K562 (cell line): ENCODE results near the gene ALDH18A1. TPM values are rescaled to one million over a fixed set of nuclear protein-coding genes. Genes with fewer than 3 reads are reported as not detected.

Source experiments
- ATAC-seq: fragments of 200-7000 bp; cut with Tn5 transposase; 3 replicates; pipeline ENCODE4 v1.9.1; 2020; ENCODE audit warnings: moderate library complexity
- BruUV-seq: library from RNA; stranded (reverse); fragments of 400-500 nt; replicated peaks from 2 replicates; lab custom pipeline; 2021; lab: Mats Ljungman, UMichigan
- CTCF ChIA-PET: fragments of 300-600 bp; formaldehyde crosslinking; extraction: SDS; loops from one replicate; lab custom pipeline; 2021; ENCODE audit warnings: low intra/inter-chr PET ratio; lab: Yijun Ruan, JAX
- POLR2A ChIA-PET: fragments of 300-600, 350-650 bp; sonication (Branson Sonifier 250); formaldehyde crosslinking; extraction: SDS; loops from one replicate; lab custom pipeline; 2021; ENCODE audit warnings: antibody characterized with exemption, inconsistent platforms; lab: Yijun Ruan, JAX
- DNase-seq, 4 experiments: peaks; one replicate each; pipeline versions ENCODE4 v3.0.0 to v3.0.0-alpha.2; 2011 to 2018; ENCODE audit warnings: low spot score in 3 of 4, mixed read lengths in 3 of 4; ENCODE audit errors: extremely low read depth in 1 of 4
- FAIRE-seq: peaks from 2 replicates; lab custom pipeline; 2011; peaks lifted over from hg19 to GRCh38; lab: Jason Lieb, UNC
- H2AFZ ChIP-seq: 2 replicates; pipeline ENCODE4 v1.6.0; 2011; ENCODE audit warnings: low read depth, low read length, control low read depth, inconsistent platforms
- H3K27ac ChIP-seq: fragments of 200-600 bp; 3 replicates; pipeline ENCODE4 v1.8.0; 2011; ENCODE audit warnings: low read depth, mild to moderate bottlenecking, control low read depth, inconsistent platforms, low read length, moderate library complexity, mixed read lengths; ENCODE audit errors: extremely low read depth
- H3K27me3 ChIP-seq, 2 experiments: fragments of 300-600 bp in 1 of 2; 2 replicates in 1 of 2; 3 replicates in 1 of 2; pipeline versions ENCODE4 v1.6.0 to v1.8.0; 2011; ENCODE audit warnings: inconsistent platforms in 2 of 2, low read length in 2 of 2, mild to moderate bottlenecking in 1 of 2, mixed read lengths in 1 of 2, moderate library complexity in 1 of 2; ENCODE audit not compliant: control insufficient read depth in 2 of 2, insufficient read depth in 2 of 2
- H3K36me3 ChIP-seq: fragments of 300-600 bp; 3 replicates; pipeline ENCODE4 v1.8.0; 2011; ENCODE audit warnings: mild to moderate bottlenecking, low read length, inconsistent platforms; ENCODE audit not compliant: control insufficient read depth, insufficient read depth
- H3K4me1 ChIP-seq, 2 experiments: fragments of 200-600 bp in 1 of 2; replicated peaks in 1 of 2; 2 replicates in 1 of 2; 3 replicates in 1 of 2; pipeline versions ENCODE4 v1.5.1 to v1.8.0; 2011; ENCODE audit warnings: inconsistent platforms in 2 of 2, low read length in 2 of 2, mild to moderate bottlenecking in 1 of 2, mixed read lengths in 1 of 2, moderate library complexity in 1 of 2; ENCODE audit not compliant: control insufficient read depth in 2 of 2, insufficient read depth in 2 of 2
- H3K4me2 ChIP-seq: 2 replicates; pipeline ENCODE4 v1.6.1; 2011; ENCODE audit warnings: low read length, control low read depth, inconsistent platforms, mixed read lengths; ENCODE audit not compliant: insufficient read depth
- H3K4me3 ChIP-seq: fragments of 200-600 bp; sonication (generic), shearing (Covaris generic); 2 replicates; pipeline ENCODE4 v1.5.1; 2016; ENCODE audit warnings: control low read depth, inconsistent platforms
- H3K79me2 ChIP-seq: fragments of 200-600 bp; 3 replicates; pipeline ENCODE4 v1.8.0; 2011; ENCODE audit warnings: low read length, inconsistent platforms; ENCODE audit not compliant: control insufficient read depth, insufficient read depth
- H3K9ac ChIP-seq, 2 experiments: 2 replicates each; pipeline versions ENCODE4 v1.6.0 to v1.6.1; 2011; ENCODE audit warnings: low read depth in 2 of 2, low read length in 2 of 2, control low read depth in 1 of 2, inconsistent platforms in 1 of 2, mild to moderate bottlenecking in 1 of 2, mixed read lengths in 1 of 2; ENCODE audit not compliant: insufficient read depth in 1 of 2
- H3K9me1 ChIP-seq: one replicate; pipeline ENCODE4 v1.6.0; 2011; ENCODE audit warnings: inconsistent platforms, mild to moderate bottlenecking, low read length, moderate library complexity; ENCODE audit not compliant: control insufficient read depth, insufficient read depth
- H3K9me3 ChIP-seq: replicated peaks from 2 replicates; pipeline ENCODE4 v1.5.1; 2011; ENCODE audit warnings: low read depth, low read length, inconsistent platforms; ENCODE audit not compliant: control insufficient read depth, insufficient read depth
- H4K20me1 ChIP-seq: replicated peaks from 2 replicates; pipeline ENCODE4 v1.6.1; 2011; ENCODE audit warnings: low read length, inconsistent platforms, mixed read lengths; ENCODE audit not compliant: control insufficient read depth, insufficient read depth
- CHAMP1 ChIP-seq: fragments of 450-650 bp; IDR thresholded peaks from 2 replicates; pipeline ENCODE4 v1.6.1; 2016; ENCODE audit warnings: mild to moderate bottlenecking
- FUS ChIP-seq: fragments of 200-400 bp; formaldehyde crosslinking; optimal IDR thresholded peaks from 2 replicates; pipeline ENCODE3; 2017; ENCODE audit warnings: low read depth, low read length
- RAD51 ChIP-seq: fragments of 450-650 bp; IDR thresholded peaks from 2 replicates; pipeline ENCODE4 v1.7.1; 2016; ENCODE audit warnings: low read depth, mild to moderate bottlenecking, borderline replicate concordance
- ZNF696 ChIP-seq: fragments of 250-450 bp; sonication (Bioruptor Pico); conservative IDR thresholded peaks from 2 replicates; pipeline ENCODE4 v1.4.0; 2020; ENCODE audit warnings: mild to moderate bottlenecking, moderate library complexity
- WGBS: fragments of 100-300 bp; shearing (Covaris generic); methylation state at CpG from one replicate; pipeline ENCODE4 v1.1.6; 2016; ENCODE audit warnings: low coverage, mixed read lengths; ENCODE audit not compliant: insufficient coverage; ENCODE audit errors: missing lambda C conversion rate; 5-methylcytosine and 5-hydroxymethylcytosine counted together
- in situ Hi-C: fragments of 300-500 bp; cut with MboI; formaldehyde crosslinking; loops from 4 replicates; pipeline ENCODE4 v1.15.0; 2018; ENCODE audit warnings: inconsistent platforms, mixed read lengths
- intact Hi-C: fragments of 100-400 bp; cut with micrococcal nuclease; formaldehyde crosslinking; loops from 2 replicates; pipeline ENCODE4 v1.14.2; 2022
- polyA plus RNA-seq, 8 experiments: library from polyadenylated mRNA; depleted of rRNA in 4 of 8; stranded (reverse) in 5 of 8; unstranded in 3 of 8; fragments of >200 nt; fragmentation: Nextera tagmentation in 2 of 8; fragmentation: Illumina TruSeq in 1 of 8; extraction: Ambion mirVana in 2 of 8; extraction: Trizol in 1 of 8; gene quantifications; 2 replicates each; pipeline versions ENCODE4 v1.2.1 to v1.2.3, GENCODE V29; 2011 to 2014; ENCODE audit warnings: inconsistent platforms in 1 of 8, missing spikeins in 1 of 8
- total RNA-seq, 7 experiments: library from RNA; depleted of rRNA in 6 of 7; stranded (reverse); fragments of >200 nt in 6 of 7; fragmentation: Illumina TruSeq in 2 of 7; extraction: Trizol in 2 of 7; gene quantifications; 2 replicates each; pipeline versions ENCODE4 v1.2.1 to v1.2.3, GENCODE V29; 2011 to 2021; ENCODE audit warnings: low replicate concordance in 1 of 7

The ALDH18A1 gene
- total and polyA plus RNA-seq, 9 of the 15 experiments (the other 6 are each of a cell fraction or from before 2014, with no cell fraction given), result 12.0 to 83.3 (median 43.8) TPM

GRCh38 chr10:95663496-95663895, 7.0 kb upstream of the ALDH18A1 start:
- TF ChIP-seq CHAMP1 (no peak), ZNF696 (no peak), RAD51 (no peak), FUS (no peak)
- TF ChIP-seq, all 486 proteins: peak for 0
- Histone ChIP-seq H3K4me2 (no peak overlapping the region), H4K20me1 (no peaks in the 10 kb centered on the region; the same call in 1 of the 2 replicates), H3K9ac (no peak overlapping the region), H2AFZ (no peak overlapping the region), H3K9me1 (no peaks in the 10 kb centered on the region), H3K79me2 (no peaks in the 10 kb centered on the region), H3K36me3 (peaks cover 19% of the 10 kb centered on the region), H3K4me1 (peaks cover 3 to 15% of the 10 kb centered on the region in 2 experiments; a peak in 2 of 5 replicates), H3K27ac (no peak overlapping the region; the same call in 1 of the 3 replicates), H3K9me3 (no peaks in the 10 kb centered on the region), H3K27me3 (no peaks in the 10 kb centered on the region), H3K4me3 (no peak overlapping the region)
- CTCF ChIA-PET, result no interaction called here
- intact Hi-C loops, result no loop called here
- POLR2A ChIA-PET, result interaction anchor here (1.0 kb wide), 1 partner anchor 24 kb away, joined by 3 read pairs; no protein-coding TSS in a partner anchor
- no TSS peak for BruUV-seq
- FAIRE-seq (no peak), DNase-seq (no peak), ATAC-seq (no peak)
- in situ Hi-C loops, result no loop called here
- 71% methylated on average over 1 of the region's 1 CpG for WGBS
